ENCODE results near the gene C2orf68. TPM values are rescaled to one million over a fixed set of nuclear protein-coding genes. Genes with fewer than 3 reads are reported as not detected.

The C2orf68 gene
- total and polyA plus RNA-seq, 2 of the 8 experiments (the other 6 are each of a cell fraction or from before 2014, with no cell fraction given): 46.3 to 49.4 TPM

DNA sequence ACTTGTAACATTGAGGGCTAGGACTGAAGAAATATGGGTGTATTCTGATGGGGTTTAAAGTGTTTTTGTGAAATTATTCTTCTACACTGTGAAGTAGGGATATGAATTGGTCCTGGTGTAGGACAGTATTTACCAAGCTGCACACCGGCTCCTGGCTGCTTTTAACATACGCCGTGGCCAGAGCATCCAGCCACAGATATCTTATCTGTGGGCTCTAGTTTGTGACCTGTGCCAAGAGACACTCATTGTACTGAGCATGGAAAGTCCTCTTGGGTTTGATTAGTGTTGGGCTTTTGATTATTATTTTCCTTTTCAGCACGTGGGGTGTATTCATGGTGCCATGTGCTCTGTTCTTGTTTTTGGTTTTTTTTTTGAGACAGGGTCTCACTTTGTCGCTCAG, 12.1 kb upstream of the C2orf68 start:
- Histone ChIP-seq H2AK5ac (ENCODE audit: low read depth, low read length) (no peak overlapping the region), H2BK12ac (ENCODE audit: low read depth, low read length) (no peak overlapping the region), H3K23me2 (ENCODE audit: low read depth, low read length) (no peaks in the 10 kb centered on the region), H3K79me1 (ENCODE audit: low read depth, low read length) (no peaks in the 10 kb centered on the region; the same call in 1 of the 2 replicates), H4K20me1 (replicated peaks in 1 of 2; ENCODE audit: control insufficient read depth in 1 of 2, insufficient read depth in 2 of 2, low read length in 2 of 2) (peaks cover 0 to 10% of the 10 kb centered on the region in 2 experiments), H4K5ac (ENCODE audit: insufficient read length, low read depth, low read length) (no peak overlapping the region), H4K91ac (replicated peaks; ENCODE audit: insufficient read length, low read length) (no peak overlapping the region), H2BK5ac (ENCODE audit: low read depth, low read length) (no peak overlapping the region), H2AFZ (ENCODE audit: low read length) (no peak overlapping the region), H3K4ac (replicated peaks; ENCODE audit: insufficient read length, low read depth, low read length) (no peak overlapping the region), H2BK20ac (ENCODE audit: low read length) (no peak overlapping the region), H4K8ac (ENCODE audit: extremely low read depth, insufficient read depth, low read length) (no peak overlapping the region), H3K4me3 (ENCODE audit: extremely low read depth in 1 of 4, insufficient read depth in 2 of 4, low read depth in 3 of 4, low read length in 4 of 4) (no peak overlapping the region), H3K4me1 (replicated peaks in 1 of 4; ENCODE audit: control insufficient read depth in 3 of 4, insufficient read depth in 4 of 4, low read length in 3 of 4) (no peaks in the 10 kb centered on the region), H3K4me2 (ENCODE audit: insufficient read depth in 1 of 2, low read depth in 2 of 2, low read length in 2 of 2) (no peak overlapping the region), H3K27ac (ENCODE audit: low read depth, low read length) (no peak overlapping the region), H3K18ac (ENCODE audit: extremely low read depth, low read length) (no peak overlapping the region), H3K14ac (ENCODE audit: insufficient read length) (no peak overlapping the region), H3K27me3 (replicated peaks in 1 of 4; ENCODE audit: control insufficient read depth in 3 of 4, extremely low read depth in 1 of 4, insufficient read depth in 3 of 4, low read length in 3 of 4) (no peaks in the 10 kb centered on the region), H2BK15ac (ENCODE audit: low read length) (no peak overlapping the region), H3K9ac (replicated peaks in 1 of 4; ENCODE audit: extremely low read depth in 1 of 4, low read depth in 3 of 4, low read length in 3 of 4) (no peak overlapping the region), H3K79me2 (ENCODE audit: control insufficient read depth in 1 of 2, insufficient read depth in 2 of 2, low read length in 2 of 2) (peaks cover 0 to 8% of the 10 kb centered on the region in 2 experiments; a peak in 2 of 4 replicates), H3K56ac (replicated peaks; ENCODE audit: insufficient read length, low read depth, low read length) (no peak overlapping the region), H3K9me3 (ENCODE audit: insufficient read depth in 2 of 2, low read depth in 1 of 2, low read length in 1 of 2) (no peaks in the 10 kb centered on the region), H3K36me3 (ENCODE audit: control insufficient read depth in 2 of 4, insufficient read depth in 4 of 4, low read length in 3 of 4) (peaks cover 37 to 89% (median 59%) of the 10 kb centered on the region in 4 experiments), H3K23ac (ENCODE audit: insufficient read length) (no peak overlapping the region), H2BK120ac (replicated peaks; ENCODE audit: low read depth, low read length) (no peak overlapping the region)
- DNase-seq (ENCODE audit: low read depth in 1 of 2, low spot score in 2 of 2) (no peak), FAIRE-seq (no peak)
- ChIA-PET CTCF (ENCODE audit: partially characterized antibody) (no interaction called here), POLR2A (ENCODE audit: partially characterized antibody) (no interaction called here)
- no peak for TF ChIP-seq KDM4A (IDR thresholded peaks at IDR 0.05; ENCODE audit: low read depth, low read length, severe bottlenecking)
- TF ChIP-seq ZNF274 (IDR thresholded peaks at IDR 0.05; ENCODE audit: borderline replicate concordance, extremely low read depth, low read length): no peak
- TF ChIP-seq KDM1A (IDR thresholded peaks at IDR 0.05; ENCODE audit: borderline replicate concordance, low read length): no peak
- TF ChIP-seq TAF7 (optimal IDR thresholded peaks at IDR 0.05; ENCODE audit: borderline replicate concordance, low read depth, low read length): no peak
- TF ChIP-seq GTF2F1 (IDR thresholded peaks at IDR 0.05; ENCODE audit: borderline replicate concordance, low read depth, low read length): no peak
- no peak for TF ChIP-seq BACH1 (IDR thresholded peaks at IDR 0.05; ENCODE audit: low read length)
- no peak for TF ChIP-seq SIX5 (IDR thresholded peaks at IDR 0.05; ENCODE audit: low read depth, low read length)
- TF ChIP-seq SUZ12 (IDR thresholded peaks at IDR 0.05; ENCODE audit: low read length): no peak
- TF ChIP-seq JUN (IDR thresholded peaks at IDR 0.05; ENCODE audit: low read depth, low read length): no peak
- no peak for TF ChIP-seq CHD2 (IDR thresholded peaks at IDR 0.05; ENCODE audit: low read length)
- WGBS, 2 experiments (ENCODE audit: extremely low coverage in 1 of 2, insufficient coverage in 1 of 2, insufficient read length in 1 of 2, insufficient replicate concordance in 2 of 2, low coverage in 1 of 2, low lambda C conversion rate in 2 of 2, missing lambda C conversion rate in 1 of 2): 91% methylated on average over 5 of the region's 5 CpGs; no CpG with 5 or more reads in 1 of the 2 experiments
